Adrenal gland (tissue), 12 donors: ENCODE measurements around the gene PDCD11. TPM values are rescaled to one million over a fixed set of nuclear protein-coding genes. Genes with fewer than 3 reads are reported as not detected.

Experiments used
- DNase-seq, 7 donors: peaks; one replicate each; pipeline ENCODE4 v3.0.0-alpha.2; 2019 to 2020
- H3K27ac ChIP-seq, 5 donors: fragments of 200-600 bp; sonication (generic) in 4 of 5; 1 replicate in 3 of 5; 2 replicates in 2 of 5; pipeline versions ENCODE4 v1.5.1 to v1.8.0; 2016 to 2020; ENCODE audit warnings: mild to moderate bottlenecking in 1 of 5
- H3K27me3 ChIP-seq: fragments of 200-600 bp; 2 replicates; pipeline ENCODE4 v1.8.0; 2021
- H3K36me3 ChIP-seq, 2 donors: fragments of 200-600 bp; replicated peaks in 1 of 2; 1 replicate in 1 of 2; 2 replicates in 1 of 2; pipeline versions ENCODE4 v1.5.1 to v1.8.0; 2018 to 2022
- H3K4me1 ChIP-seq, 2 donors: fragments of 200-600 bp; replicated peaks in 1 of 2; 1 replicate in 1 of 2; 2 replicates in 1 of 2; pipeline versions ENCODE4 v1.5.1 to v1.8.0; 2018 to 2021
- H3K4me3 ChIP-seq, 4 donors: fragments of 200-600 bp; sonication (generic) in 3 of 4; one replicate each; pipeline ENCODE4 v1.5.1; 2016 to 2018
- H3K9me3 ChIP-seq, 3 donors: fragments of 200-600 bp; sonication (generic) in 1 of 3; replicated peaks in 1 of 3; 1 replicate in 2 of 3; 2 replicates in 1 of 3; pipeline versions ENCODE4 v1.5.1 to v1.8.0; 2016 to 2021
- POLR2A ChIP-seq, 2 donors: fragments of 450-650 bp; IDR thresholded peaks; one replicate each; pipeline ENCODE4 v1.6.1; 2017; ENCODE audit warnings: antibody characterized with exemption in 2 of 2, mild to moderate bottlenecking in 2 of 2, moderate library complexity in 1 of 2
- WGBS, 4 donors: extraction: QIAGEN DNeasy Blood & Tissue Kit in 2 of 4; methylation state at CpG; one replicate each; pipeline versions ENCODE4 v1.1.5 to v1.1.7; 2013 to 2017; 5-methylcytosine and 5-hydroxymethylcytosine counted together
- intact Hi-C, 2 donors: fragments of 100-400 bp; cut with DNase I; formaldehyde crosslinking; loops; one replicate each; pipeline versions ENCODE4 v1.14.1 to v1.15.0; 2022 to 2023
- polyA plus RNA-seq, 3 donors: library from polyadenylated mRNA; stranded (reverse); fragments of 200-250 nt in 2 of 3; fragments of 350-450 nt in 1 of 3; fragmentation: Illumina TruSeq in 1 of 3; extraction: RNeasy Lipid Tissue Mini Kit (QIAGEN cat#74804) in 1 of 3; gene quantifications; one replicate each; pipeline ENCODE4 v1.2.3, GENCODE V29; 2013 to 2014
- total RNA-seq, 9 donors: library from RNA; depleted of rRNA in 4 of 9; stranded (reverse); fragments of >200 nt in 4 of 9; fragments of 120-200 nt in 1 of 9; fragmentation: NEBNext Ultra II Directional in 1 of 9; extraction: Animal tissue kit (Norgen Biotek cat#: 25700) in 1 of 9; gene quantifications; one replicate each; pipeline versions ENCODE4 v1.1.0 to v1.2.4, GENCODE V29; 2013 to 2023
- TF ChIP-seq, protein P1 (sequence below), 6 experiments: fragments of 450-650 bp in 4 of 6; fragments of 200-600 bp in 2 of 6; sonication (generic) in 1 of 6; IDR thresholded peaks; 1 replicate in 5 of 6; 2 replicates in 1 of 6; pipeline versions ENCODE4 v1.5.1 to v1.8.0; 2016 to 2021; ENCODE audit warnings: antibody characterized with exemption in 6 of 6, mild to moderate bottlenecking in 2 of 6, moderate library complexity in 1 of 6
- donor health status: healthy with polysubstance abuse.
- donor health status: Bipolar disorder and iron deficiency.
- donor health status: DM: yes; HTN: yes; CAD: no.
- donor health status: DM: no; HTN: no; CAD: no.
- donor health status: DM: no; HTN: no; CAD: no.
- donor health status: DM: yes; HTN: yes; CAD: no.

PDCD11 gene
- total and polyA plus RNA-seq, 12 donors, result 13.6 to 39.7 (median 21.2) TPM

DNA sequence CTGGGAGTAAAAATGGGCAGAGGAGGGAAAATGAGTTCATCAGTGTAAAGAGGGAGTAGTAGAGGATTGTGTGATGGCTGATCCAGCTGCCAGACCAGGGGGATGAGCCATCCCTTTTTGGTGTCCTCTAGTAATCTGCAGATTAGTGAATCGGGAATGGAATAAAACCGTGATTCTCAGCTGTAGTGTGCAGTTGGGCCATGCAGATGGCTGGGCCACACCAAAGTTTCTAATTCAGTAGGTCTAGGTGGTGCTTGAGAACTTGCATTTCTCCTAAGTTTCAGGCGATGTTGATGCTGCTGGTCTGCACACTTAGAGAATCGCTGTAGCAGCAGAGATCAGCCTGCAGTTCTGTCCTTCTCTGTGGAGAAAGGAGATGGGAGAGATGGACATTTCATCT is 22.7 kb downstream of the PDCD11 start:
- TF ChIP-seq POLR2A (IDR thresholded peaks at IDR 0.05), result no peak
- TF ChIP-seq, protein P1, sequence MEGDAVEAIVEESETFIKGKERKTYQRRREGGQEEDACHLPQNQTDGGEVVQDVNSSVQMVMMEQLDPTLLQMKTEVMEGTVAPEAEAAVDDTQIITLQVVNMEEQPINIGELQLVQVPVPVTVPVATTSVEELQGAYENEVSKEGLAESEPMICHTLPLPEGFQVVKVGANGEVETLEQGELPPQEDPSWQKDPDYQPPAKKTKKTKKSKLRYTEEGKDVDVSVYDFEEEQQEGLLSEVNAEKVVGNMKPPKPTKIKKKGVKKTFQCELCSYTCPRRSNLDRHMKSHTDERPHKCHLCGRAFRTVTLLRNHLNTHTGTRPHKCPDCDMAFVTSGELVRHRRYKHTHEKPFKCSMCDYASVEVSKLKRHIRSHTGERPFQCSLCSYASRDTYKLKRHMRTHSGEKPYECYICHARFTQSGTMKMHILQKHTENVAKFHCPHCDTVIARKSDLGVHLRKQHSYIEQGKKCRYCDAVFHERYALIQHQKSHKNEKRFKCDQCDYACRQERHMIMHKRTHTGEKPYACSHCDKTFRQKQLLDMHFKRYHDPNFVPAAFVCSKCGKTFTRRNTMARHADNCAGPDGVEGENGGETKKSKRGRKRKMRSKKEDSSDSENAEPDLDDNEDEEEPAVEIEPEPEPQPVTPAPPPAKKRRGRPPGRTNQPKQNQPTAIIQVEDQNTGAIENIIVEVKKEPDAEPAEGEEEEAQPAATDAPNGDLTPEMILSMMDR (IDR thresholded peaks at IDR 0.05), result no peak
- intact Hi-C loops, result no loop called here
- no peaks in the 10 kb centered on the region for H3K27me3 ChIP-seq
- no peak overlapping the region for H3K4me3 ChIP-seq
- peaks cover 0 to 93% of the 10 kb centered on the region in 2 donors for H3K36me3 ChIP-seq
- no peak for DNase-seq
- no peak overlapping the region for H3K27ac ChIP-seq
- peaks cover 4 to 8% of the 10 kb centered on the region in 2 donors for H3K4me1 ChIP-seq
- H3K9me3 ChIP-seq, result no peaks in the 10 kb centered on the region
- 86 to 99% (median 90%) methylated on average over 4 of the region's 4 CpGs for WGBS, 4 donors

DNA sequence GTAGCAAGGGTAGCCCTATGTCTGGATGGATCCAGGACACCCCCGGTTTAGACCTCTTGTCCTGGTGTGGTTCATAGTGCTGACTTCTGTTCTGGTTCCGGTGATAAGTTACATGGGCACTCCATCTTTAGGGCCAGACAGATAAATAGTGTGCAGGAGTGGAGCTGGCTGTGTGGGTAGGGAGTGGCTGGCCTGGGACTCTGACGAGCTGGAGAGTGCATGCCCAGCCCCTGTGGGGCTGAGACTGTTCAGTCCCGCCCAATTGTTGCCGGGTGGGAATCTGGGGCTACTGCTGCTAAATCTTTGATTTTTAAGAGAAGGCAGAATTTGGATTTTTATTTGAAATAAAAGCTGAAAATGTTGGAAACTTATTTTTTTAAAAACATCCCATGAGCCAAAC is 27.3 kb downstream of the PDCD11 start:
- intact Hi-C loops, result no loop called here
- no peak overlapping the region for H3K4me3 ChIP-seq
- WGBS, 4 donors, result 80 to 91% (median 89%) methylated on average over 5 of the region's 5 CpGs
- no peak for DNase-seq
- no peaks in the 10 kb centered on the region for H3K27me3 ChIP-seq
- no peak overlapping the region for H3K27ac ChIP-seq
- H3K4me1 ChIP-seq, result no peaks in the 10 kb centered on the region
- no peaks in the 10 kb centered on the region for H3K9me3 ChIP-seq
- H3K36me3 ChIP-seq, result peaks cover 0 to 88% of the 10 kb centered on the region in 2 donors
- TF ChIP-seq, protein P1 (IDR thresholded peaks at IDR 0.05), result no peak
- TF ChIP-seq POLR2A (IDR thresholded peaks at IDR 0.05), result no peak

DNA sequence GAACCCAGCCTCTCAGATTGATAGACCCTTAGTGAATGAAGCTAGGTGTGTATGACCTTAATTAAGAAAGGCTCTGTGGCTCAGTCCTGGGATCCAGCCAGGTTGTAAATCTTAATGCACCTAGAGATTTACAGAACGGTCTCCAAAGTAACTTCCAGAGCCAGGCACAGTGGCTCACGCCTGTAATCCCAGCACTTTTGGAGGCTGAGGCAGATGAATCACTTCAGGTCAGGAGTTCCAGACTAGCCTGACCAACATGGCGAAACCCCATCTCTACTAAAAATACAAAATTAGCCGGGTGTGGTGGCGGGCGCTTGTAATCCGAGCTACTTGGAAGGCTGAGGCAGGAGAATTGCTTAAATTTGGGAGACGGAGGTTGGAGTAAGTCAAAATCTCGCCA is 31.4 kb downstream of the PDCD11 start:
- 86 to 94% (median 93%) methylated on average over 9 of the region's 9 CpGs for WGBS, 4 donors
- intact Hi-C loops, result no loop called here
- H3K27me3 ChIP-seq, result no peaks in the 10 kb centered on the region
- TF ChIP-seq POLR2A (IDR thresholded peaks at IDR 0.05), result no peak
- TF ChIP-seq, protein P1 (IDR thresholded peaks at IDR 0.05), result no peak
- H3K9me3 ChIP-seq, result no peaks in the 10 kb centered on the region
- peaks cover 0 to 66% of the 10 kb centered on the region in 2 donors for H3K36me3 ChIP-seq
- no peak for DNase-seq
- no peaks in the 10 kb centered on the region for H3K4me1 ChIP-seq
- H3K4me3 ChIP-seq, result no peak overlapping the region
- H3K27ac ChIP-seq, result no peak overlapping the region

GRCh38 chr10:103428989-103429643 is 32.7 kb downstream of the PDCD11 start:
- intact Hi-C loops, result no loop called here
- 70 to 76% (median 72%) methylated on average over 5 of the region's 5 CpGs for WGBS, 4 donors
- H3K27ac ChIP-seq, result no peak overlapping the region
- H3K27me3 ChIP-seq, result no peaks in the 10 kb centered on the region
- H3K9me3 ChIP-seq, result no peaks in the 10 kb centered on the region
- no peak for TF ChIP-seq POLR2A (IDR thresholded peaks at IDR 0.05)
- TF ChIP-seq, protein P1 (IDR thresholded peaks at IDR 0.05), result no peak
- no peak for DNase-seq
- H3K36me3 ChIP-seq, result peaks cover 0 to 54% of the 10 kb centered on the region in 2 donors
- no peak overlapping the region for H3K4me3 ChIP-seq
- H3K4me1 ChIP-seq, result peaks cover 6% of the 10 kb centered on the region in 2 donors
